ENCODE measurements around the gene WNT9A.

The WNT9A gene

GRCh38 chr1:227894831-227895451, 52.8 kb downstream of the WNT9A start:
- no peak for DNase-seq

- DNase-seq: no peak
Measured at GRCh38 chr1:227893949-227894721, 53.6 kb downstream of the WNT9A start.

GRCh38 chr1:227893300-227893948, 54.3 kb downstream of the WNT9A start:
- no peak for DNase-seq

GRCh38 chr1:227892489-227893299, 55.0 kb downstream of the WNT9A start:
- no peak for DNase-seq

GRCh38 chr1:227891955-227892488, 55.7 kb downstream of the WNT9A start:
- DNase-seq: no peak

GRCh38 chr1:227891223-227891954, 56.3 kb downstream of the WNT9A start:
- no peak for DNase-seq

GRCh38 chr1:227890451-227891222, 57.1 kb downstream of the WNT9A start:
- DNase-seq: no peak

GRCh38 chr1:227889863-227890405, 57.8 kb downstream of the WNT9A start:
- DNase-seq: no peak

- DNase-seq: no peak
Measured at GRCh38 chr1:227889047-227889862, 58.5 kb downstream of the WNT9A start.

- DNase-seq: no peak
Measured at GRCh38 chr1:227888404-227889046, 59.2 kb downstream of the WNT9A start.

- DNase-seq: no peak
Measured at GRCh38 chr1:227887697-227888403, 59.9 kb downstream of the WNT9A start.

GRCh38 chr1:227886993-227887696, 60.6 kb downstream of the WNT9A start:
- no peak for DNase-seq

GRCh38 chr1:227886503-227886961, 61.2 kb downstream of the WNT9A start:
- no peak for DNase-seq

- DNase-seq: no peak
Measured at GRCh38 chr1:227885648-227886502, 61.9 kb downstream of the WNT9A start.

- DNase-seq: no peak
Measured at GRCh38 chr1:227885135-227885647, 62.5 kb downstream of the WNT9A start.

- DNase-seq: no peak
Measured at GRCh38 chr1:227884370-227885134, 63.2 kb downstream of the WNT9A start.

Data from NCI-H446 treated with DMSO at 0.1 percent for 48 hours (cell line).